ENCODE measurements around the gene CEP78.

DNA sequence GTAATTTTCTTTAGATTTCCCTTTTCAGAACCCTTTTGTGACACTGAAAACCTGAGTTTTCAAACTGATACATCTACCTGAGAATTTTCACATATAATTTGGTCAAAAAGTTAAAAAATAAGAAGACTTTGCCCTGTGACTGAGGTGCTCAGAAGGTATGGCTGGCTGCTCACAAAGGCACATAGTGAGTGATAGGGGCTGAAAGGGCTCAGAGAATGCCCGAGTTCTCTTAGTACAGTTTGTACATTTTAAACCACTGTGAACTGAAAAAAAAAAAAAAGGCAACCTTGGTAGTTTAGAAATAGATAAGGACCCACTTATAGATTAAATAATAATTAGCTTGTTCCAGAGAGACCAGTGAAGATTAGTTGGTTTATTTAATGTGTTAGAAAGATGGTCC lies 42.9 kb downstream of the CEP78 start:
- TF ChIP-seq, protein P1, sequence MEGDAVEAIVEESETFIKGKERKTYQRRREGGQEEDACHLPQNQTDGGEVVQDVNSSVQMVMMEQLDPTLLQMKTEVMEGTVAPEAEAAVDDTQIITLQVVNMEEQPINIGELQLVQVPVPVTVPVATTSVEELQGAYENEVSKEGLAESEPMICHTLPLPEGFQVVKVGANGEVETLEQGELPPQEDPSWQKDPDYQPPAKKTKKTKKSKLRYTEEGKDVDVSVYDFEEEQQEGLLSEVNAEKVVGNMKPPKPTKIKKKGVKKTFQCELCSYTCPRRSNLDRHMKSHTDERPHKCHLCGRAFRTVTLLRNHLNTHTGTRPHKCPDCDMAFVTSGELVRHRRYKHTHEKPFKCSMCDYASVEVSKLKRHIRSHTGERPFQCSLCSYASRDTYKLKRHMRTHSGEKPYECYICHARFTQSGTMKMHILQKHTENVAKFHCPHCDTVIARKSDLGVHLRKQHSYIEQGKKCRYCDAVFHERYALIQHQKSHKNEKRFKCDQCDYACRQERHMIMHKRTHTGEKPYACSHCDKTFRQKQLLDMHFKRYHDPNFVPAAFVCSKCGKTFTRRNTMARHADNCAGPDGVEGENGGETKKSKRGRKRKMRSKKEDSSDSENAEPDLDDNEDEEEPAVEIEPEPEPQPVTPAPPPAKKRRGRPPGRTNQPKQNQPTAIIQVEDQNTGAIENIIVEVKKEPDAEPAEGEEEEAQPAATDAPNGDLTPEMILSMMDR (IDR thresholded peaks at IDR 0.05): no peak
- TF ChIP-seq POLR2A (IDR thresholded peaks at IDR 0.05): peak in 1 of 3 donors; percentile 26

Measured in body of pancreas (tissue), 4 donors.